Neural cell (in vitro differentiated cells): Measurements from ENCODE around the gene MAP2K4. TPM values are rescaled to one million over a fixed set of nuclear protein-coding genes. Genes with fewer than 3 reads are reported as not detected.

ENCODE experiments used
- H2AFZ ChIP-seq: fragments of 200-600, 300-800 bp; sonication (generic), shearing (Covaris generic); 2 replicates; pipeline ENCODE4 v1.6.0; 2014; ENCODE audit warnings: low read depth, mild to moderate bottlenecking, antibody characterized with exemption, low read length, moderate library complexity
- H3F3A ChIP-seq: fragments of 200-600 bp; shearing (Covaris generic); 2 replicates; pipeline ENCODE4 v1.6.1; 2016; ENCODE audit warnings: mild to moderate bottlenecking, moderate library complexity, mixed read lengths, antibody characterized with exemption, low read length; ENCODE audit not compliant: insufficient read depth, poor library complexity, severe bottlenecking
- H3K27ac ChIP-seq: fragments of 200-600, 300-800 bp; sonication (generic), shearing (Covaris generic); 2 replicates; pipeline ENCODE4 v1.5.1; 2014; ENCODE audit warnings: mild to moderate bottlenecking, low read length, moderate library complexity
- H3K27me3 ChIP-seq: fragments of 300-800, 200-600 bp; sonication (generic), shearing (Covaris generic); 2 replicates; pipeline ENCODE4 v1.6.0; 2014; ENCODE audit warnings: mild to moderate bottlenecking, low read depth, low read length, moderate library complexity; ENCODE audit not compliant: insufficient read depth
- H3K36me3 ChIP-seq: fragments of 300-800, 200-600 bp; sonication (generic), shearing (Covaris generic); 2 replicates; pipeline ENCODE4 v1.5.1; 2014; ENCODE audit warnings: mild to moderate bottlenecking, antibody characterized with exemption, low read length, moderate library complexity; ENCODE audit not compliant: insufficient read depth
- H3K4me2 ChIP-seq: fragments of 300-800, 200-600 bp; sonication (generic), shearing (Covaris generic); 2 replicates; pipeline ENCODE4 v1.6.0; 2014; ENCODE audit warnings: mild to moderate bottlenecking, low read length
- H3K4me3 ChIP-seq: fragments of 300-800, 200-600 bp; sonication (generic), shearing (Covaris generic); 2 replicates; pipeline ENCODE4 v1.5.1; 2014; ENCODE audit warnings: mild to moderate bottlenecking, low read length, moderate library complexity
- H3K79me2 ChIP-seq: fragments of 200-600 bp; shearing (Covaris generic); replicated peaks from 2 replicates; pipeline ENCODE4 v1.6.0; 2014; ENCODE audit warnings: mild to moderate bottlenecking, low read length, moderate library complexity; ENCODE audit not compliant: insufficient read depth
- H3K9ac ChIP-seq: fragments of 300-800, 200-600 bp; sonication (generic), shearing (Covaris generic); 2 replicates; pipeline ENCODE4 v1.6.1; 2016; ENCODE audit warnings: mild to moderate bottlenecking, low read length, mixed read lengths
- H3K9me2 ChIP-seq: fragments of 200-600 bp; shearing (Covaris generic); 2 replicates; pipeline ENCODE4 v1.6.1; 2016; ENCODE audit warnings: mild to moderate bottlenecking, low read length, mixed read lengths; ENCODE audit not compliant: insufficient read depth
- H3K9me3 ChIP-seq: fragments of 200-600, 300-800 bp; sonication (generic), shearing (Covaris generic); 2 replicates; pipeline ENCODE4 v1.6.1; 2016; ENCODE audit warnings: mild to moderate bottlenecking, mixed run types, low read length, moderate library complexity, mixed read lengths
- H4K20me1 ChIP-seq: fragments of 200-600 bp; shearing (Covaris generic); 2 replicates; pipeline ENCODE4 v1.6.1; 2016; ENCODE audit warnings: mild to moderate bottlenecking, mixed run types; ENCODE audit not compliant: insufficient read depth
- EP300 ChIP-seq: fragments of 450-650 bp; conservative IDR thresholded peaks from 2 replicates; pipeline ENCODE4 v1.6.1; 2014; ENCODE audit warnings: antibody characterized with exemption, mild to moderate bottlenecking, moderate library complexity; ENCODE audit not compliant: poor library complexity, severe bottlenecking
- EZH2 ChIP-seq: fragments of 200-600, 300-800 bp; shearing (Covaris generic), sonication (generic); IDR thresholded peaks from 2 replicates; pipeline ENCODE4 v1.6.1; 2014; ENCODE audit warnings: antibody characterized with exemption, low read length, borderline replicate concordance, mild to moderate bottlenecking; ENCODE audit not compliant: insufficient read depth, poor library complexity, severe bottlenecking
- MXI1 ChIP-seq: fragments of 450-650 bp; conservative IDR thresholded peaks from 2 replicates; pipeline ENCODE4 v1.6.1; 2014; ENCODE audit warnings: antibody characterized with exemption, mild to moderate bottlenecking; ENCODE audit not compliant: poor library complexity, severe bottlenecking
- POLR2AphosphoS5 ChIP-seq: IDR thresholded peaks from 2 replicates; pipeline ENCODE4 v1.6.1; 2012
- RAD21 ChIP-seq: fragments of 450-650 bp; conservative IDR thresholded peaks from 2 replicates; pipeline ENCODE4 v1.6.1; 2014; ENCODE audit warnings: antibody characterized with exemption, mild to moderate bottlenecking, moderate library complexity
- SMC3 ChIP-seq: fragments of 450-650 bp; conservative IDR thresholded peaks from 2 replicates; pipeline ENCODE4 v1.6.1; 2014; ENCODE audit warnings: antibody characterized with exemption, mild to moderate bottlenecking, moderate library complexity; ENCODE audit not compliant: poor library complexity
- TAF1 ChIP-seq: IDR thresholded peaks from 2 replicates; pipeline ENCODE4 v1.6.1; 2012; ENCODE audit warnings: low read depth
- polyA plus RNA-seq: library from polyadenylated mRNA; depleted of rRNA; stranded (reverse); fragments of >200 nt; gene quantifications from 2 replicates; pipeline ENCODE4 v1.2.3, GENCODE V29; 2014
- TF ChIP-seq, protein P1 (sequence below): fragments of 450-650 bp; IDR thresholded peaks from 2 replicates; pipeline ENCODE4 v1.5.1; 2014; ENCODE audit warnings: antibody characterized with exemption, mild to moderate bottlenecking, moderate library complexity; ENCODE audit not compliant: poor library complexity, severe bottlenecking
- TF ChIP-seq, protein P2 (sequence below): IDR thresholded peaks from 2 replicates; pipeline ENCODE4 v1.6.1; 2012; ENCODE audit warnings: borderline replicate concordance

The MAP2K4 gene
- polyA plus RNA-seq, 1 donor from 2014 or later, result 78.4 TPM

DNA sequence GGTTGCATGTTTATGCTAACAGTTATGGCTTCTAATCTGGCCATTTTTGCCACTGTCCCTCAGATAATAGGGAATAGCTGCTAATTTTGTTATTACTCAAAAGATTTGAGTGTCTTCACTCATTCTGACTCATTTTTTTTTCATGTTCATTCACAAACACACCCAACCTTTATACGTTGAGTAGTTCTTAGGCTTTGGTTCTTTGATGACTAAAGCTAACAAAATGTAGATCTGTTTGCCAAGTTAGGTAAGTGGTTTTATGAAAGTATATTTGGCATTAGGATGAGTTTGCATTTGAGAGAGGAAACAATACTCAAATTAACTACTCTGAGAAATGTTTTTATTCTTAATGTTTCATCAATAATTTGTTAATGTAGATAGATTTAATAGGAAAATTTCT, 3.6 kb downstream of the MAP2K4 start:
- H3K27me3 ChIP-seq, result peaks cover 5% of the 10 kb centered on the region
- H3K9me3 ChIP-seq, result no peaks in the 10 kb centered on the region
- H2AFZ ChIP-seq, result no peak overlapping the region
- no peaks in the 10 kb centered on the region for H3F3A ChIP-seq
- no peak overlapping the region for H3K9ac ChIP-seq
- no peaks in the 10 kb centered on the region for H3K36me3 ChIP-seq
- H3K4me2 ChIP-seq, result no peak overlapping the region
- TF ChIP-seq MXI1 (no peak), EZH2 (no peak), RAD21 (no peak), EP300 (no peak), TAF1 (no peak), POLR2AphosphoS5 (no peak), SMC3 (no peak)
- TF ChIP-seq, protein P1, sequence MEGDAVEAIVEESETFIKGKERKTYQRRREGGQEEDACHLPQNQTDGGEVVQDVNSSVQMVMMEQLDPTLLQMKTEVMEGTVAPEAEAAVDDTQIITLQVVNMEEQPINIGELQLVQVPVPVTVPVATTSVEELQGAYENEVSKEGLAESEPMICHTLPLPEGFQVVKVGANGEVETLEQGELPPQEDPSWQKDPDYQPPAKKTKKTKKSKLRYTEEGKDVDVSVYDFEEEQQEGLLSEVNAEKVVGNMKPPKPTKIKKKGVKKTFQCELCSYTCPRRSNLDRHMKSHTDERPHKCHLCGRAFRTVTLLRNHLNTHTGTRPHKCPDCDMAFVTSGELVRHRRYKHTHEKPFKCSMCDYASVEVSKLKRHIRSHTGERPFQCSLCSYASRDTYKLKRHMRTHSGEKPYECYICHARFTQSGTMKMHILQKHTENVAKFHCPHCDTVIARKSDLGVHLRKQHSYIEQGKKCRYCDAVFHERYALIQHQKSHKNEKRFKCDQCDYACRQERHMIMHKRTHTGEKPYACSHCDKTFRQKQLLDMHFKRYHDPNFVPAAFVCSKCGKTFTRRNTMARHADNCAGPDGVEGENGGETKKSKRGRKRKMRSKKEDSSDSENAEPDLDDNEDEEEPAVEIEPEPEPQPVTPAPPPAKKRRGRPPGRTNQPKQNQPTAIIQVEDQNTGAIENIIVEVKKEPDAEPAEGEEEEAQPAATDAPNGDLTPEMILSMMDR, result no peak
- TF ChIP-seq, protein P2, sequence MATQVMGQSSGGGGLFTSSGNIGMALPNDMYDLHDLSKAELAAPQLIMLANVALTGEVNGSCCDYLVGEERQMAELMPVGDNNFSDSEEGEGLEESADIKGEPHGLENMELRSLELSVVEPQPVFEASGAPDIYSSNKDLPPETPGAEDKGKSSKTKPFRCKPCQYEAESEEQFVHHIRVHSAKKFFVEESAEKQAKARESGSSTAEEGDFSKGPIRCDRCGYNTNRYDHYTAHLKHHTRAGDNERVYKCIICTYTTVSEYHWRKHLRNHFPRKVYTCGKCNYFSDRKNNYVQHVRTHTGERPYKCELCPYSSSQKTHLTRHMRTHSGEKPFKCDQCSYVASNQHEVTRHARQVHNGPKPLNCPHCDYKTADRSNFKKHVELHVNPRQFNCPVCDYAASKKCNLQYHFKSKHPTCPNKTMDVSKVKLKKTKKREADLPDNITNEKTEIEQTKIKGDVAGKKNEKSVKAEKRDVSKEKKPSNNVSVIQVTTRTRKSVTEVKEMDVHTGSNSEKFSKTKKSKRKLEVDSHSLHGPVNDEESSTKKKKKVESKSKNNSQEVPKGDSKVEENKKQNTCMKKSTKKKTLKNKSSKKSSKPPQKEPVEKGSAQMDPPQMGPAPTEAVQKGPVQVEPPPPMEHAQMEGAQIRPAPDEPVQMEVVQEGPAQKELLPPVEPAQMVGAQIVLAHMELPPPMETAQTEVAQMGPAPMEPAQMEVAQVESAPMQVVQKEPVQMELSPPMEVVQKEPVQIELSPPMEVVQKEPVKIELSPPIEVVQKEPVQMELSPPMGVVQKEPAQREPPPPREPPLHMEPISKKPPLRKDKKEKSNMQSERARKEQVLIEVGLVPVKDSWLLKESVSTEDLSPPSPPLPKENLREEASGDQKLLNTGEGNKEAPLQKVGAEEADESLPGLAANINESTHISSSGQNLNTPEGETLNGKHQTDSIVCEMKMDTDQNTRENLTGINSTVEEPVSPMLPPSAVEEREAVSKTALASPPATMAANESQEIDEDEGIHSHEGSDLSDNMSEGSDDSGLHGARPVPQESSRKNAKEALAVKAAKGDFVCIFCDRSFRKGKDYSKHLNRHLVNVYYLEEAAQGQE, result no peak
- no peaks in the 10 kb centered on the region for H3K9me2 ChIP-seq
- no peaks in the 10 kb centered on the region for H4K20me1 ChIP-seq
- H3K4me3 ChIP-seq, result no peak overlapping the region
- H3K27ac ChIP-seq, result no peak overlapping the region
- peaks cover 80% of the 10 kb centered on the region for H3K79me2 ChIP-seq

DNA sequence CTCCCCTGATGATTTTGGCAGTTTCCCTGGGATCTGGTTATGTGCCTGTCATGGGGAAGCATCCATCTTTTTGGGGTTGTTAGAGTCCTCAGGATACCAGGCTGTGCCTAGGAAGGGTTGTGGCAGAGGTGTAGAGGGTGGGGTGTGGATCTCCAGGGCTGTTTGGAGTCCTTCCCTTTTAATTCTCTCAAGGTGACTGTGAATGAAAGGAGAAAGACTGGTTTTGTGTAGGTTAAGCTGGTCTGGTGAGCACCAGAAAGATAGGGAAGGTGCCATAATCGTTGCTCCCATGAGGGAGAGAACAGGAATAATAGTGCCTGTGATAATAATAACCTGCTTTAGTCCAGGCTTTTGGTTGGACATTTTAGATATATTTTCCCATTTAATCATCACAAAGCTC, 7.0 kb downstream of the MAP2K4 start:
- Histone ChIP-seq H4K20me1 (peaks cover 3% of the 10 kb centered on the region), H3F3A (no peaks in the 10 kb centered on the region), H3K27ac (no peak overlapping the region), H3K79me2 (peaks cover 86% of the 10 kb centered on the region), H3K9me2 (no peaks in the 10 kb centered on the region), H3K4me3 (no peak overlapping the region), H3K27me3 (no peaks in the 10 kb centered on the region), H2AFZ (no peak overlapping the region), H3K36me3 (no peaks in the 10 kb centered on the region), H3K9ac (no peak overlapping the region), H3K9me3 (no peaks in the 10 kb centered on the region), H3K4me2 (no peak overlapping the region)
- TF ChIP-seq EZH2, result no peak

DNA sequence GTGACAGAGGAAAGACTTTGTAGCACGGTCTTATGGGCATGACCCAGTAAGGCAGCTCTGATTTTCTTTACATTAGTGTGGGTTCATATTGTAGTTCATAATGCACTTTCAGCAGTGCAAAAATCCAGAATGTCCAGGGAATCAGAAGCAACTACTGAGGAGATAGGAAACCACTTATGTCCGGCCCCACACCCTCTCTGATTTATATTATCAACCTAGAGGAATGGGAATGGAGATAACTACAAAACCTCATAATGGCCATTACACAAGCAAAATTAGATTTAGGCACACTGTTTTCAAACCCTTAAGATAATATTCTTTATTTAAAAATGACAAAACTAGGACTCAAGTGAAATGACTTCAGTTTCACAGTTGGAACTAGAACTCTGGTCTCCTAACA, 7.9 kb downstream of the MAP2K4 start:
- Histone ChIP-seq H3K9ac (no peak overlapping the region), H3K9me2 (no peaks in the 10 kb centered on the region), H3K4me2 (no peak overlapping the region), H3K36me3 (no peaks in the 10 kb centered on the region), H3K4me3 (no peak overlapping the region), H3F3A (no peaks in the 10 kb centered on the region), H3K27me3 (no peaks in the 10 kb centered on the region), H3K9me3 (no peaks in the 10 kb centered on the region), H3K79me2 (peaks cover 86% of the 10 kb centered on the region), H4K20me1 (peaks cover 3% of the 10 kb centered on the region), H3K27ac (no peak overlapping the region), H2AFZ (no peak overlapping the region)
- TF ChIP-seq RAD21 (no peak), TAF1 (no peak), SMC3 (no peak), EP300 (no peak)
- TF ChIP-seq, protein P2, result no peak
